Stimulated activated CD4-positive, alpha-beta T cell treated with anti-CD3 and anti-CD28 coated beads, Interleukin-4, amount 100 ng/mL, for 4 hours (primary cell): ENCODE data around the gene SSX2B.
"Not testable (repeated sequence)": the region's sequence is repeated elsewhere in the genome, so short reads cannot be mapped to it uniquely, and the experiment has no call there.

Source experiments
- DNase-seq, 2 experiments: peaks; one replicate each; pipeline ENCODE4 v3.0.0-alpha.2; 2020

The SSX2B gene

GRCh38 chrX:52750952-52751351 lies at the start of gene SSX2B:
Gene SSX2B (plus strand): TSS chrX:52751252. CDS start chrX:52752681, 1,429 bp downstream.
- not testable (repeated sequence) for DNase-seq

GRCh38 chrX:52707078-52707477 lies 44.0 kb upstream of the SSX2B start, which contains the start of gene SSX2:
Gene SSX2 (minus strand): TSS chrX:52707178. CDS start chrX:52705749, 1,429 bp downstream.
- not testable (repeated sequence) for DNase-seq

GRCh38 chrX:52765983-52766382 lies 14.9 kb downstream of the SSX2B start:
- not testable (repeated sequence) for DNase-seq

- DNase-seq: not testable (repeated sequence)
Observed at GRCh38 chrX:52773504-52773903, 22.5 kb downstream of the SSX2B start.

GRCh38 chrX:52797327-52797726 lies 46.3 kb downstream of the SSX2B start, which contains the start of gene SPANXN5:
Gene SPANXN5 (minus strand): TSS chrX:52797427. CDS start chrX:52797348, 79 bp downstream.
- not testable (repeated sequence) for DNase-seq

- not testable (repeated sequence) for DNase-seq
Observed at GRCh38 chrX:52804876-52805275, 53.8 kb downstream of the SSX2B start.
